IMR-90 (cell line): ENCODE results near the gene CYP24A1. TPM values are rescaled to one million over a fixed set of nuclear protein-coding genes. Genes with fewer than 3 reads are reported as not detected.
A peak's percentile ranks its signal among the peaks of the same experiment; 100 is the strongest.

ENCODE experiments used
- CEBPB ChIP-seq: IDR thresholded peaks from 2 replicates; pipeline ENCODE4 v1.6.1; 2012; ENCODE audit warnings: low read depth, low read length, improper control_type of control experiment
- POLR2A ChIP-seq: IDR thresholded peaks from 2 replicates; pipeline ENCODE4 v1.6.1; 2012; ENCODE audit warnings: mild to moderate bottlenecking, low read depth, low read length
- polyA plus RNA-seq, 3 experiments: library from polyadenylated mRNA; depleted of rRNA; stranded (reverse); fragments of >200 nt; gene quantifications; 2 replicates each; pipeline ENCODE4 v1.2.3, GENCODE V29; 2012; ENCODE audit warnings: low replicate concordance in 1 of 3
- total RNA-seq: library from RNA; depleted of rRNA; stranded (reverse); fragments of >200 nt; gene quantifications from 2 replicates; pipeline ENCODE4 v1.2.3, GENCODE V29; 2012
- TF ChIP-seq, protein P1 (sequence below): conservative IDR thresholded peaks from 2 replicates; pipeline ENCODE4 v1.5.1; 2012; ENCODE audit warnings: mild to moderate bottlenecking, low read depth, low read length, improper control_type of control experiment

Gene CYP24A1
- total and polyA plus RNA-seq, 2 of the 4 experiments (the other 2 are of a cell fraction) = not detected

DNA sequence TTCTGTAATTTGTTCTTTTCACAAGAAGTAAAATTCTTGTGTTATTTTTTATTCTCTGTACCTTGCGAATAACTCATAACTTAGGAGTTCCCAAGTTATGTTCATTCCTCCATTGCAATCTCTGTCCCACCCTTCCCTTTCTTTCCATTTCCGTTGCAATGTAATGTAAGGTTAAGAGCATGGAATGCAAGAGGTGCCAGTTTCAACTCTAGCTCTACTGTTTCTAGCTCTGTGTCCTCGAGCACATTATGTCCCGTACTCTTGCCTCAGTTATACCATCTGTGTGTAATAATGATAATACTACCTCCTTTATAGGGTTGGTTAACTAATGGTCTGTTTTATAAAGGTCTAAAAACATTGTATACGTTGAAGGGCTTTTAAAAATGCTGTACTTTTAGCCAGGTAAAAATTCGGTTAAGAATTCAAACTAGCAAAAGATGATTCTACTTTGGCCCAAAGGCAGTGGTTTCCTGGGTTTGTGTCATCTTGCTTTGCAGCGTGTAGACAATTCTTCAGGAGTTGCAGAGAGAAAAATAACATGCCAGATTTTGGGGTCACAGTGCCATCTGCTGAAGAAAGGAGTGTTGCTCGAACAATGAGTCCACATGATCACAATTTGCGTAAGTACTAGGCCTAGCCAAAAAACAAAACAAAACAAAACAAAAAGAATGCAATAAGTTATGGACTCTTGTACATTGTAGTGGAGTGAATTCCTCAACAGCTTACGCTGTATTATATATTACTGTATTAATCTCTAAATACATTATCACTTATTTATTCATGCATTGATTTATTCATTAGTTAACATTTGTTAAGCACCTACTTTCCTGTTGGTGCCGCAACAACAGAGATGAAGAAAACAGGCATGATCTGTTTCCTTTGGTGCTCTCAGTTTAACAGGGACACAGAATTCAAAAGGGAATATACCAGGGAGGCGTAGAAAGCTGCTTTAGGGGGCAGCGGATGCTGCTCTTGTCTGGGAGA is 24.1 kb upstream of the CYP24A1 start (continued):
- TF ChIP-seq, protein P1, sequence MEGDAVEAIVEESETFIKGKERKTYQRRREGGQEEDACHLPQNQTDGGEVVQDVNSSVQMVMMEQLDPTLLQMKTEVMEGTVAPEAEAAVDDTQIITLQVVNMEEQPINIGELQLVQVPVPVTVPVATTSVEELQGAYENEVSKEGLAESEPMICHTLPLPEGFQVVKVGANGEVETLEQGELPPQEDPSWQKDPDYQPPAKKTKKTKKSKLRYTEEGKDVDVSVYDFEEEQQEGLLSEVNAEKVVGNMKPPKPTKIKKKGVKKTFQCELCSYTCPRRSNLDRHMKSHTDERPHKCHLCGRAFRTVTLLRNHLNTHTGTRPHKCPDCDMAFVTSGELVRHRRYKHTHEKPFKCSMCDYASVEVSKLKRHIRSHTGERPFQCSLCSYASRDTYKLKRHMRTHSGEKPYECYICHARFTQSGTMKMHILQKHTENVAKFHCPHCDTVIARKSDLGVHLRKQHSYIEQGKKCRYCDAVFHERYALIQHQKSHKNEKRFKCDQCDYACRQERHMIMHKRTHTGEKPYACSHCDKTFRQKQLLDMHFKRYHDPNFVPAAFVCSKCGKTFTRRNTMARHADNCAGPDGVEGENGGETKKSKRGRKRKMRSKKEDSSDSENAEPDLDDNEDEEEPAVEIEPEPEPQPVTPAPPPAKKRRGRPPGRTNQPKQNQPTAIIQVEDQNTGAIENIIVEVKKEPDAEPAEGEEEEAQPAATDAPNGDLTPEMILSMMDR = peak; percentile 46
- TF ChIP-seq CEBPB = 0 out of 2 replicates have a peak, but pooled peaks have one; percentile 12
- no peak for TF ChIP-seq POLR2A
